ENCODE measurements around the gene PTGDS.

PTGDS gene

DNA sequence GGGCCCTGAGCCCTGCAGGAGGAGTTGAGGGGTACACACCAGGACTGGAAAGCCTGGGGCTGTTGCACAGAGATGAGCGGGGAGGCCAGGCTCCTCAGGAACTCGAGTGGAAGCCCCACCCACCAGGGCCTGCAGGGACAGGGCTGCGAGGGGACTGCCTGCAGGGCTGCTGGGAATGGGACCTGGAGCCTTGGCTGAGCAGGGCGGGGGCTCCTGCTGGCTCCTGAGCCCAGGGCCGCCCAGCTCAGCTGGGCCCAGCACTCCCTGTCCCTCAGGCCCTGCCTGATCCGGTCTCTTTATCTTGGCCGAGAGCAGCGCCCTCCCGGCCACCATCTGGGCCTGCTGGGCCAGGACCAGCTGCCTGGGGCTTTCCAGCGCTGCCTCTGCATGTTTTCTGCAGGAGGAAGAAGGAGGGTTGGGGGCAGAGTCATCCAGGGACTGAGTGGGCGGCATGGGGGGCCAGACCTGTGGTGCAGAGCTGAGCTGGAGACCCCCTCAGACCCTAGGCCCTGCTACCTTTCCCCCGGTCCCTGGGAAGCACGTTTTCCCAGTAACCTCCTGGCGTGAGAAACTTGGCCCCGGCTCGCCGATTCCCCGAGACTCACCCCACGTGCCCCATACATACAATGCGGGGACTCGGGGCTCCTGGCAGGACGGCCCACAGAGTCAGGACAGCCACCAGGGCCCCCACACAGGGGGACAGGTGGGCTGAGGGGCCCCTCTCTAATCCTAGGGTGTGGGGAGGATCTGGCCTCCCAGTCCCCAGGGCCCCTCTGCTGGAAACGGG is 15.8 kb upstream of the PTGDS start:
- TF ChIP-seq, protein P1, sequence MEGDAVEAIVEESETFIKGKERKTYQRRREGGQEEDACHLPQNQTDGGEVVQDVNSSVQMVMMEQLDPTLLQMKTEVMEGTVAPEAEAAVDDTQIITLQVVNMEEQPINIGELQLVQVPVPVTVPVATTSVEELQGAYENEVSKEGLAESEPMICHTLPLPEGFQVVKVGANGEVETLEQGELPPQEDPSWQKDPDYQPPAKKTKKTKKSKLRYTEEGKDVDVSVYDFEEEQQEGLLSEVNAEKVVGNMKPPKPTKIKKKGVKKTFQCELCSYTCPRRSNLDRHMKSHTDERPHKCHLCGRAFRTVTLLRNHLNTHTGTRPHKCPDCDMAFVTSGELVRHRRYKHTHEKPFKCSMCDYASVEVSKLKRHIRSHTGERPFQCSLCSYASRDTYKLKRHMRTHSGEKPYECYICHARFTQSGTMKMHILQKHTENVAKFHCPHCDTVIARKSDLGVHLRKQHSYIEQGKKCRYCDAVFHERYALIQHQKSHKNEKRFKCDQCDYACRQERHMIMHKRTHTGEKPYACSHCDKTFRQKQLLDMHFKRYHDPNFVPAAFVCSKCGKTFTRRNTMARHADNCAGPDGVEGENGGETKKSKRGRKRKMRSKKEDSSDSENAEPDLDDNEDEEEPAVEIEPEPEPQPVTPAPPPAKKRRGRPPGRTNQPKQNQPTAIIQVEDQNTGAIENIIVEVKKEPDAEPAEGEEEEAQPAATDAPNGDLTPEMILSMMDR (IDR thresholded peaks at IDR 0.05; ENCODE audit: insufficient read depth, missing control alignments), result no peak
- DNase-seq (ENCODE audit: insufficient read length, low spot score), result no peak
- no peak for FAIRE-seq

DNA sequence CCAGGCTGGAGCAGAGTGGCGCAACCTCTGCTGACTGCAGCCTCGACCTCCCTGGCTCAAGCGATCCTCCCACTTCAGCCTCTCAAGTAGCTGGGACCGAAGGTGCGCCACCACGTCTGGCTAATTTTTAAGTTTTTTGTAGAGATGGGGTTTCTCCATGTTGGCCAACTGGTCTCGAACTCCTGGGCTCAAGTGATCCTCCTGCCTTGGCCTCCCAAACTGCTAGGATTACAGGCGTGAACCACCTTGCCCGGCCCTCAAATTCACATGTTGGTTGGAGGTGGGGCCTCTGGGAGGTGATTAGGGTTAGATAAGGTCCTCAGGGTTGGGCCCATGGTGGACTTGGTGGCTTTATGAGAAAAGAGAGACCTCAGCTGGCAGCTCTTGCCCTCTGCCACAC is 15.1 kb upstream of the PTGDS start:
- TF ChIP-seq, protein P1 (IDR thresholded peaks at IDR 0.05; ENCODE audit: insufficient read depth, missing control alignments), result no peak
- DNase-seq (ENCODE audit: insufficient read length, low spot score) (no peak), FAIRE-seq (no peak)

DNA sequence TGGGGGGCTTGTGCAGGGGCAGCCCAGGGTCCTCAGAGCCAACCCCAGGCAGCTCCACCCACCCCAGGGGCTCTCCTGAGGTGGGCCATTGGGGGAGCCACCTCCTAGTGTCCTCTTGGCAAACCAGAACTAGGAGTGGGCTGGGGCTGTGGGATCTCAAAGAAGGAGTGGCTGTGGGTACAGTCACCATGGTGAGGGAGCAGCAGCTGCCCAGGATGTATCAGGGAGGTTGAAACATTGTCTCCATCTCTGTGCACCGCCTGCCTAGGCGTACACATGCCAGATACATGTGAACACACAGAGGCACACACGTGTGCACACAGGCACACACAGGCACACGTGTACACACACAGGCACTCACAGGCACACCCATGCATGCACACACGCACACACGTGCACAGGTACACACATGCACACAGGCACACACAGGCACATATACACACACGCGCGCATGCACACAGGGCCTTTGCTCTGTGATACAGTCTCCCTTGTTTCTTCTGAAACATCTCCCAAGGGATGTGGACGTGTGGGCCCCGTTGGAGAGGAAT is 14.5 kb upstream of the PTGDS start:
- FAIRE-seq (no peak), DNase-seq (ENCODE audit: insufficient read length, low spot score) (no peak)
- TF ChIP-seq, protein P1 (IDR thresholded peaks at IDR 0.05; ENCODE audit: insufficient read depth, missing control alignments), result no peak

DNA sequence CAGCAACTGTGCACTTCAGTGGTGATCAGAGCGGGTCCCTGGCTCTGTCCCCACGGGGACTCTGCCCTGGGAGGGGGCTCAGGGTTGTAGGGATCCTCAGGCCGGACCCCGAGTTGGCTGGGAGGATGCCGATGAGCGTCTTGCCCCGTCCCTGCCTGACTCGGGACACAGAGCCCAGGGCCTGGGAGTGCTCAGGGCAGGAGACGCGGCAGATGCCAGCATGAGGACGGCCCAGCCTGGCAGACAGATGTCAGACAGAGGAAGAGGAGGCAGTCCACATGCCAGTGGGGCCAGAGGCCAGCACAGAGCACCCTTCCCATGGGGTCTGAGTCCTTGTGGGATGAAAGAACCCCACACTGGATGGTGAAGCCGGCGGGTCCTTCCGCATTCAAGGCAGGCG is 14.0 kb upstream of the PTGDS start:
- FAIRE-seq (no peak), DNase-seq (ENCODE audit: insufficient read length, low spot score) (no peak)
- TF ChIP-seq, protein P1 (IDR thresholded peaks at IDR 0.05; ENCODE audit: insufficient read depth, missing control alignments), result no peak

DNA sequence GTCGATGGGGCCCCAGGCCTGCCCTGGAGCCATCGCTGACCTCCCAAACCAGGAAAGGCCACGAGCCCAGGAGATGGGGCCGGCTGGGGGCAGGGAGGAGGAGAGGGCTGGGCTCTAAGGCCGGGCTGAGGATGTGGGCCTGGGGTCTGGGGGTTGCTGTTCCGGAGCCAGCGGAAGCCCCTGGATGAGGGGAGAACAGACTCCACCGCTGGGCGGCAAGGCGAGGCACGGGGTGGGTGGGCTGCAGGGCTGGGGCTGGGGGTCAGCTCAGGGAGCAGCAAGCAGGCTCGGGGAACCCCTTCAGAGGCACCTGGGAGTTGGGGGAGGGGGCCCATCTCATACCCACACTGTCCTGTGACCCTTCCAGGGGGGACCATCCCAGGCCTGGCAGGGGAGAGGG is 13.6 kb upstream of the PTGDS start:
- DNase-seq (ENCODE audit: insufficient read length, low spot score), result no peak
- no peak for FAIRE-seq
- TF ChIP-seq, protein P1 (IDR thresholded peaks at IDR 0.05; ENCODE audit: insufficient read depth, missing control alignments), result no peak

DNA sequence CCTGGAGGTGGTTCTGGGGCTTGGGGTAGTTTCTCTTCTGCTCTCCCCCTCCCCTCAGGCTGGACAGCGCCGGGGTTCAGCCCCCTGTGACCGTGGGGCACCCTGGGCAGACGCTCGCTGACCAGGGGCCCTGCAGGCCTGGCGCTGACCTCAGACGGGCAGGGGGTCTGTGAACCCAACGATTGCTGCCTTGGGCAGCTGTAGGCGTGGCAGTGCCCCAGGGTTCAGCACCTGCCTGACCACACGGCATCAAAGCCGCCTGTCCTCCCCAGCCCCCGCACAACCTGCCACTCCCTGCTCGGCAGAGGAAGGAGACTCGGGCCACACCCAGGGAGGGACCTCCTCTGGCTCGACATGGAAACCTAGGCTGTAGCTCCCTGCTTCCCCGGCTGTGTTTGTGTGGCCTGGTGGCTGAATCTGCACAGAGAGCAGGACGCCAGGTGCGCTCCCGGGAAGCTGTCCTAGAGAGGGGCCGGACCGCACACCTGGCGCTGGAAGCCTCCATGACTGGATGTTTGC is 13.1 kb upstream of the PTGDS start:
- TF ChIP-seq, protein P1 (IDR thresholded peaks at IDR 0.05; ENCODE audit: insufficient read depth, missing control alignments), result no peak
- DNase-seq (ENCODE audit: insufficient read length, low spot score), result no peak
- FAIRE-seq, result no peak

Measured in D721Med (cell line).